Measurements from ENCODE around the gene CD96. TPM values are rescaled to one million over a fixed set of nuclear protein-coding genes. Genes with fewer than 3 reads are reported as not detected.

Gene CD96
- total and polyA plus RNA-seq, 2 experiments from 2014 or later, result 0.91 TPM; not detected in 1

DNA sequence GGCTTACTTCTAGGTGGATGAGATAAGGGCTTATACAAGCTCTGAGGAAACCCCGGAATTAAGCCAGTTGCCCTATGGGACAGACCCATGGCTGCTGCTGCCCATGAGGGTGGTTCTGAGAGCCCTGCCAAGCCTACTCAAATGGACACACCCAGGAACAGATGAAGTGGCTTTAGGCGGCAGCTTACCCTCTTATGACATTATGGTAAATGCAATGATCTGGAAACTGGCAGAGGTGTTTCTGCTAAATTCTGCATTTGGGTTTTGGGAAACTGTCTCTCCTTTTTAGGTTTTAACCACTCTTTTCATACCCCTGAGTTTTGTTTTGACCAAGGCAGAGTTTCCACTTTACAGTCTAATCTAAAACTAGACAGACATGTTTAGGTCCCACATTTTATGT is 62.1 kb downstream of the CD96 start:
- ATAC-seq, result no peak
- no peaks in the 10 kb centered on the region; the same call in 1 of the 2 replicates for H3K9me2 ChIP-seq (ENCODE audit: insufficient read depth)
- no peaks in the 10 kb centered on the region for H3K36me3 Mint-ChIP-seq (ENCODE audit: low read depth)
- H3K79me2 ChIP-seq (replicated peaks; ENCODE audit: insufficient read depth), result no peaks in the 10 kb centered on the region
- no peaks in the 10 kb centered on the region for H3F3A ChIP-seq (replicated peaks; ENCODE audit: low read depth)
- no peaks in the 10 kb centered on the region; the same call in 1 of the 2 replicates for H3K4me1 ChIP-seq (ENCODE audit: insufficient read depth)
- H3K27me3 Mint-ChIP-seq (ENCODE audit: insufficient read depth, low read depth, poor library complexity), result no peaks in the 10 kb centered on the region
- H3K4me3 Mint-ChIP-seq, result no peak overlapping the region
- no peaks in the 10 kb centered on the region for H3K36me3 ChIP-seq (ENCODE audit: insufficient read depth)
- H3K9me3 Mint-ChIP-seq, result no peaks in the 10 kb centered on the region
- TF ChIP-seq EZH2phosphoT487 (IDR thresholded peaks at IDR 0.05; ENCODE audit: unreplicated experiment) (no peak), POLR2AphosphoS5 (IDR thresholded peaks at IDR 0.05; ENCODE audit: low read depth) (no peak), EZH2 (IDR thresholded peaks at IDR 0.05; ENCODE audit: low read depth, unreplicated experiment) (no peak), ZNF331 (CRISPR knock-in tag; IDR thresholded peaks at IDR 0.05; ENCODE audit: low read depth) (no peak), JUNB (IDR thresholded peaks at IDR 0.05; ENCODE audit: unreplicated experiment) (no peak), CREB1 (CRISPR knock-in tag; IDR thresholded peaks at IDR 0.05; ENCODE audit: low read depth) (no peak), NANOG (IDR thresholded peaks at IDR 0.05; ENCODE audit: borderline replicate concordance) (no peak), ZNF114 (CRISPR knock-in tag; IDR thresholded peaks at IDR 0.05) (no peak), STAT1 (IDR thresholded peaks at IDR 0.05; ENCODE audit: unreplicated experiment) (no peak)
- TF ChIP-seq, protein P1, sequence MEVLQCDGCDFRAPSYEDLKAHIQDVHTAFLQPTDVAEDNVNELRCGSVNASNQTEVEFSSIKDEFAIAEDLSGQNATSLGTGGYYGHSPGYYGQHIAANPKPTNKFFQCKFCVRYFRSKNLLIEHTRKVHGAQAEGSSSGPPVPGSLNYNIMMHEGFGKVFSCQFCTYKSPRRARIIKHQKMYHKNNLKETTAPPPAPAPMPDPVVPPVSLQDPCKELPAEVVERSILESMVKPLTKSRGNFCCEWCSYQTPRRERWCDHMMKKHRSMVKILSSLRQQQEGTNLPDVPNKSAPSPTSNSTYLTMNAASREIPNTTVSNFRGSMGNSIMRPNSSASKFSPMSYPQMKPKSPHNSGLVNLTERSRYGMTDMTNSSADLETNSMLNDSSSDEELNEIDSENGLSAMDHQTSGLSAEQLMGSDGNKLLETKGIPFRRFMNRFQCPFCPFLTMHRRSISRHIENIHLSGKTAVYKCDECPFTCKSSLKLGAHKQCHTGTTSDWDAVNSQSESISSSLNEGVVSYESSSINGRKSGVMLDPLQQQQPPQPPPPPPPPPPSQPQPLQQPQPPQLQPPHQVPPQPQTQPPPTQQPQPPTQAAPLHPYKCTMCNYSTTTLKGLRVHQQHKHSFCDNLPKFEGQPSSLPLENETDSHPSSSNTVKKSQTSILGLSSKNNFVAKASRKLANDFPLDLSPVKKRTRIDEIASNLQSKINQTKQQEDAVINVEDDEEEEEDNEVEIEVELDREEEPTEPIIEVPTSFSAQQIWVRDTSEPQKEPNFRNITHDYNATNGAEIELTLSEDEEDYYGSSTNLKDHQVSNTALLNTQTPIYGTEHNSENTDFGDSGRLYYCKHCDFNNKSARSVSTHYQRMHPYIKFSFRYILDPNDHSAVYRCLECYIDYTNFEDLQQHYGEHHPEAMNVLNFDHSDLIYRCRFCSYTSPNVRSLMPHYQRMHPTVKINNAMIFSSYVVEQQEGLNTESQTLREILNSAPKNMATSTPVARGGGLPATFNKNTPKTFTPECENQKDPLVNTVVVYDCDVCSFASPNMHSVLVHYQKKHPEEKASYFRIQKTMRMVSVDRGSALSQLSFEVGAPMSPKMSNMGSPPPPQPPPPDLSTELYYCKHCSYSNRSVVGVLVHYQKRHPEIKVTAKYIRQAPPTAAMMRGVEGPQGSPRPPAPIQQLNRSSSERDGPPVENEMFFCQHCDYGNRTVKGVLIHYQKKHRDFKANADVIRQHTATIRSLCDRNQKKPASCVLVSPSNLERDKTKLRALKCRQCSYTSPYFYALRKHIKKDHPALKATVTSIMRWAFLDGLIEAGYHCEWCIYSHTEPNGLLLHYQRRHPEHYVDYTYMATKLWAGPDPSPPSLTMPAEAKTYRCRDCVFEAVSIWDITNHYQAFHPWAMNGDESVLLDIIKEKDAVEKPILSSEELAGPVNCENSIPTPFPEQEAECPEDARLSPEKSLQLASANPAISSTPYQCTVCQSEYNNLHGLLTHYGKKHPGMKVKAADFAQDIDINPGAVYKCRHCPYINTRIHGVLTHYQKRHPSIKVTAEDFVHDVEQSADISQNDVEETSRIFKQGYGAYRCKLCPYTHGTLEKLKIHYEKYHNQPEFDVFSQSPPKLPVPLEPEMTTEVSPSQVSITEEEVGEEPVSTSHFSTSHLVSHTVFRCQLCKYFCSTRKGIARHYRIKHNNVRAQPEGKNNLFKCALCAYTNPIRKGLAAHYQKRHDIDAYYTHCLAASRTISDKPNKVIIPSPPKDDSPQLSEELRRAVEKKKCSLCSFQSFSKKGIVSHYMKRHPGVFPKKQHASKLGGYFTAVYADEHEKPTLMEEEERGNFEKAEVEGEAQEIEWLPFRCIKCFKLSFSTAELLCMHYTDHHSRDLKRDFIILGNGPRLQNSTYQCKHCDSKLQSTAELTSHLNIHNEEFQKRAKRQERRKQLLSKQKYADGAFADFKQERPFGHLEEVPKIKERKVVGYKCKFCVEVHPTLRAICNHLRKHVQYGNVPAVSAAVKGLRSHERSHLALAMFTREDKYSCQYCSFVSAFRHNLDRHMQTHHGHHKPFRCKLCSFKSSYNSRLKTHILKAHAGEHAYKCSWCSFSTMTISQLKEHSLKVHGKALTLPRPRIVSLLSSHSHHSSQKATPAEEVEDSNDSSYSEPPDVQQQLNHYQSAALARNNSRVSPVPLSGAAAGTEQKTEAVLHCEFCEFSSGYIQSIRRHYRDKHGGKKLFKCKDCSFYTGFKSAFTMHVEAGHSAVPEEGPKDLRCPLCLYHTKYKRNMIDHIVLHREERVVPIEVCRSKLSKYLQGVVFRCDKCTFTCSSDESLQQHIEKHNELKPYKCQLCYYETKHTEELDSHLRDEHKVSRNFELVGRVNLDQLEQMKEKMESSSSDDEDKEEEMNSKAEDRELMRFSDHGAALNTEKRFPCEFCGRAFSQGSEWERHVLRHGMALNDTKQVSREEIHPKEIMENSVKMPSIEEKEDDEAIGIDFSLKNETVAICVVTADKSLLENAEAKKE (CRISPR knock-in tag; IDR thresholded peaks at IDR 0.05), result no peak
- TF ChIP-seq, protein P2, sequence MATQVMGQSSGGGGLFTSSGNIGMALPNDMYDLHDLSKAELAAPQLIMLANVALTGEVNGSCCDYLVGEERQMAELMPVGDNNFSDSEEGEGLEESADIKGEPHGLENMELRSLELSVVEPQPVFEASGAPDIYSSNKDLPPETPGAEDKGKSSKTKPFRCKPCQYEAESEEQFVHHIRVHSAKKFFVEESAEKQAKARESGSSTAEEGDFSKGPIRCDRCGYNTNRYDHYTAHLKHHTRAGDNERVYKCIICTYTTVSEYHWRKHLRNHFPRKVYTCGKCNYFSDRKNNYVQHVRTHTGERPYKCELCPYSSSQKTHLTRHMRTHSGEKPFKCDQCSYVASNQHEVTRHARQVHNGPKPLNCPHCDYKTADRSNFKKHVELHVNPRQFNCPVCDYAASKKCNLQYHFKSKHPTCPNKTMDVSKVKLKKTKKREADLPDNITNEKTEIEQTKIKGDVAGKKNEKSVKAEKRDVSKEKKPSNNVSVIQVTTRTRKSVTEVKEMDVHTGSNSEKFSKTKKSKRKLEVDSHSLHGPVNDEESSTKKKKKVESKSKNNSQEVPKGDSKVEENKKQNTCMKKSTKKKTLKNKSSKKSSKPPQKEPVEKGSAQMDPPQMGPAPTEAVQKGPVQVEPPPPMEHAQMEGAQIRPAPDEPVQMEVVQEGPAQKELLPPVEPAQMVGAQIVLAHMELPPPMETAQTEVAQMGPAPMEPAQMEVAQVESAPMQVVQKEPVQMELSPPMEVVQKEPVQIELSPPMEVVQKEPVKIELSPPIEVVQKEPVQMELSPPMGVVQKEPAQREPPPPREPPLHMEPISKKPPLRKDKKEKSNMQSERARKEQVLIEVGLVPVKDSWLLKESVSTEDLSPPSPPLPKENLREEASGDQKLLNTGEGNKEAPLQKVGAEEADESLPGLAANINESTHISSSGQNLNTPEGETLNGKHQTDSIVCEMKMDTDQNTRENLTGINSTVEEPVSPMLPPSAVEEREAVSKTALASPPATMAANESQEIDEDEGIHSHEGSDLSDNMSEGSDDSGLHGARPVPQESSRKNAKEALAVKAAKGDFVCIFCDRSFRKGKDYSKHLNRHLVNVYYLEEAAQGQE (IDR thresholded peaks at IDR 0.05; ENCODE audit: unreplicated experiment), result no peak
- TF ChIP-seq, protein P3, sequence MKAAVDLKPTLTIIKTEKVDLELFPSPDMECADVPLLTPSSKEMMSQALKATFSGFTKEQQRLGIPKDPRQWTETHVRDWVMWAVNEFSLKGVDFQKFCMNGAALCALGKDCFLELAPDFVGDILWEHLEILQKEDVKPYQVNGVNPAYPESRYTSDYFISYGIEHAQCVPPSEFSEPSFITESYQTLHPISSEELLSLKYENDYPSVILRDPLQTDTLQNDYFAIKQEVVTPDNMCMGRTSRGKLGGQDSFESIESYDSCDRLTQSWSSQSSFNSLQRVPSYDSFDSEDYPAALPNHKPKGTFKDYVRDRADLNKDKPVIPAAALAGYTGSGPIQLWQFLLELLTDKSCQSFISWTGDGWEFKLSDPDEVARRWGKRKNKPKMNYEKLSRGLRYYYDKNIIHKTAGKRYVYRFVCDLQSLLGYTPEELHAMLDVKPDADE (IDR thresholded peaks at IDR 0.05), result no peak
- TF ChIP-seq, protein P4, sequence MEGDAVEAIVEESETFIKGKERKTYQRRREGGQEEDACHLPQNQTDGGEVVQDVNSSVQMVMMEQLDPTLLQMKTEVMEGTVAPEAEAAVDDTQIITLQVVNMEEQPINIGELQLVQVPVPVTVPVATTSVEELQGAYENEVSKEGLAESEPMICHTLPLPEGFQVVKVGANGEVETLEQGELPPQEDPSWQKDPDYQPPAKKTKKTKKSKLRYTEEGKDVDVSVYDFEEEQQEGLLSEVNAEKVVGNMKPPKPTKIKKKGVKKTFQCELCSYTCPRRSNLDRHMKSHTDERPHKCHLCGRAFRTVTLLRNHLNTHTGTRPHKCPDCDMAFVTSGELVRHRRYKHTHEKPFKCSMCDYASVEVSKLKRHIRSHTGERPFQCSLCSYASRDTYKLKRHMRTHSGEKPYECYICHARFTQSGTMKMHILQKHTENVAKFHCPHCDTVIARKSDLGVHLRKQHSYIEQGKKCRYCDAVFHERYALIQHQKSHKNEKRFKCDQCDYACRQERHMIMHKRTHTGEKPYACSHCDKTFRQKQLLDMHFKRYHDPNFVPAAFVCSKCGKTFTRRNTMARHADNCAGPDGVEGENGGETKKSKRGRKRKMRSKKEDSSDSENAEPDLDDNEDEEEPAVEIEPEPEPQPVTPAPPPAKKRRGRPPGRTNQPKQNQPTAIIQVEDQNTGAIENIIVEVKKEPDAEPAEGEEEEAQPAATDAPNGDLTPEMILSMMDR (conservative IDR thresholded peaks at IDR 0.05; ENCODE audit: low read depth in 2 of 2), result no peak
- H3K4me2 ChIP-seq, result no peak overlapping the region
- peaks cover 2% of the 10 kb centered on the region; the same call in 2 of the 3 replicates for H3K4me1 Mint-ChIP-seq
- H4K20me1 ChIP-seq (replicated peaks; ENCODE audit: insufficient read depth), result no peaks in the 10 kb centered on the region
- no peak overlapping the region for H2AFZ ChIP-seq
- H3K27ac Mint-ChIP-seq, result no peak overlapping the region
- DNase-seq (ENCODE audit: low spot score), result no peak
- no peak overlapping the region for H3K4me3 ChIP-seq
- H3K27ac ChIP-seq (ENCODE audit: low read depth), result no peak overlapping the region
- H3K27me3 ChIP-seq (ENCODE audit: insufficient read depth), result no peaks in the 10 kb centered on the region

Data from GM23338 (cell line).